ENCODE data around the gene CFAP68. TPM values are rescaled to one million over a fixed set of nuclear protein-coding genes. Genes with fewer than 3 reads are reported as not detected.

CFAP68 gene
- total and polyA plus RNA-seq, 2 of the 13 experiments (the other 11 are each of a cell fraction or from before 2014, with no cell fraction given), result 22.2 to 25.6 TPM

- no TSS peak for BruUV-seq (replicated peaks)
- no peak for FAIRE-seq
- POLR2A ChIA-PET, result no interaction called here
These were observed 51.1 kb downstream of the CFAP68 start for GRCh38 chr11:111930472-111930871.

GRCh38 chr11:111932611-111932950, 53.2 kb downstream of the CFAP68 start:
- ChIA-PET POLR2A (interaction anchor here (4.4 kb wide), 1 partner anchor 14 kb away, joined by 30 read pairs; the partner anchor contains the start of gene C11orf52), CTCF (ENCODE audit: low intra/inter-chr PET ratio, low total read pairs) (interaction anchor here (1.7 kb wide), 1 partner anchor 50 kb away, joined by 10 read pairs; no protein-coding TSS in a partner anchor)
- Histone ChIP-seq H3K27me3 (ENCODE audit: control insufficient read depth in 1 of 2, insufficient read depth in 2 of 2, low read length in 2 of 2) (no peaks in the 10 kb centered on the region), H2AFZ (ENCODE audit: low read length) (no peak overlapping the region), H3K36me3 (replicated peaks in 1 of 2; ENCODE audit: control insufficient read depth in 1 of 2, insufficient read depth in 2 of 2, low read length in 2 of 2) (no peaks in the 10 kb centered on the region), H3K9ac (ENCODE audit: insufficient read depth, low read depth, low read length) (no peak overlapping the region), H3K79me2 (ENCODE audit: insufficient read depth, low read length) (peaks cover 3% of the 10 kb centered on the region), H4K20me1 (ENCODE audit: insufficient read depth, low read length) (no peaks in the 10 kb centered on the region), H3K4me2 (ENCODE audit: low read depth, low read length) (no peak overlapping the region), H3K9me3 (ENCODE audit: low read length) (no peaks in the 10 kb centered on the region), H3K27ac (ENCODE audit: extremely low read length, insufficient read depth, low read length) (no peak overlapping the region), H3K4me1 (ENCODE audit: insufficient read depth, low read length) (peaks cover 52% of the 10 kb centered on the region), H3K4me3 (replicated peaks in 1 of 3; ENCODE audit: insufficient read depth in 1 of 3, low read depth in 2 of 3, low read length in 3 of 3) (no peak overlapping the region)
- ATAC-seq (no peak), FAIRE-seq (no peak), DNase-seq (ENCODE audit: low spot score) (no peak)
- intact Hi-C loops (cut with micrococcal nuclease; ENCODE audit: unreplicated experiment) (loop anchor here (5.0 to 10.0 kb wide), 2 partner anchors 92 to 140 kb away; partner anchors contain the start of genes DLAT, NKAPD1 and PIH1D2), in situ Hi-C loops (cut with HindIII; ENCODE audit: extremely low pct_ligation_motif_present, low pct_unique_long_range_greater_than_20kb) (no loop called here)
- no TSS peak for BruUV-seq (replicated peaks)
- 92% methylated on average over 2 of the region's 2 CpGs for WGBS (ENCODE audit: low lambda C conversion rate)
- TF ChIP-seq ZNF639 (CRISPR knock-in tag; conservative IDR thresholded peaks at IDR 0.05) (no peak), SCMH1 (CRISPR knock-in tag; IDR thresholded peaks at IDR 0.05; ENCODE audit: borderline replicate concordance) (no peak), NKX3-1 (CRISPR knock-in tag; IDR thresholded peaks at IDR 0.05) (no peak), ZNF296 (CRISPR knock-in tag; conservative IDR thresholded peaks at IDR 0.05) (no peak), KLF13 (CRISPR knock-in tag; IDR thresholded peaks at IDR 0.05) (no peak)
- TF ChIP-seq, protein P1, sequence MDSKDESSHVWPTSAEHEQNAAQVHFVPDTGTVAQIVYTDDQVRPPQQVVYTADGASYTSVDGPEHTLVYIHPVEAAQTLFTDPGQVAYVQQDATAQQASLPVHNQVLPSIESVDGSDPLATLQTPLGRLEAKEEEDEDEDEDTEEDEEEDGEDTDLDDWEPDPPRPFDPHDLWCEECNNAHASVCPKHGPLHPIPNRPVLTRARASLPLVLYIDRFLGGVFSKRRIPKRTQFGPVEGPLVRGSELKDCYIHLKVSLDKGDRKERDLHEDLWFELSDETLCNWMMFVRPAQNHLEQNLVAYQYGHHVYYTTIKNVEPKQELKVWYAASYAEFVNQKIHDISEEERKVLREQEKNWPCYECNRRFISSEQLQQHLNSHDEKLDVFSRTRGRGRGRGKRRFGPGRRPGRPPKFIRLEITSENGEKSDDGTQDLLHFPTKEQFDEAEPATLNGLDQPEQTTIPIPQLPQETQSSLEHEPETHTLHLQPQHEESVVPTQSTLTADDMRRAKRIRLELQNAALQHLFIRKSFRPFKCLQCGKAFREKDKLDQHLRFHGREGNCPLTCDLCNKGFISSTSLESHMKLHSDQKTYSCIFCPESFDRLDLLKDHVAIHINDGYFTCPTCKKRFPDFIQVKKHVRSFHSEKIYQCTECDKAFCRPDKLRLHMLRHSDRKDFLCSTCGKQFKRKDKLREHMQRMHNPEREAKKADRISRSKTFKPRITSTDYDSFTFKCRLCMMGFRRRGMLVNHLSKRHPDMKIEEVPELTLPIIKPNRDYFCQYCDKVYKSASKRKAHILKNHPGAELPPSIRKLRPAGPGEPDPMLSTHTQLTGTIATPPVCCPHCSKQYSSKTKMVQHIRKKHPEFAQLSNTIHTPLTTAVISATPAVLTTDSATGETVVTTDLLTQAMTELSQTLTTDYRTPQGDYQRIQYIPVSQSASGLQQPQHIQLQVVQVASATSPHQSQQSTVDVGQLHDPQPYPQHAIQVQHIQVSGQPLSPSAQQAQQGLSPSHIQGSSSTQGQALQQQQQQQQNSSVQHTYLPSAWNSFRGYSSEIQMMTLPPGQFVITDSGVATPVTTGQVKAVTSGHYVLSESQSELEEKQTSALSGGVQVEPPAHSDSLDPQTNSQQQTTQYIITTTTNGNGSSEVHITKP (CRISPR knock-in tag; IDR thresholded peaks at IDR 0.05; ENCODE audit: low read depth), result no peak
- TF ChIP-seq, protein P2, sequence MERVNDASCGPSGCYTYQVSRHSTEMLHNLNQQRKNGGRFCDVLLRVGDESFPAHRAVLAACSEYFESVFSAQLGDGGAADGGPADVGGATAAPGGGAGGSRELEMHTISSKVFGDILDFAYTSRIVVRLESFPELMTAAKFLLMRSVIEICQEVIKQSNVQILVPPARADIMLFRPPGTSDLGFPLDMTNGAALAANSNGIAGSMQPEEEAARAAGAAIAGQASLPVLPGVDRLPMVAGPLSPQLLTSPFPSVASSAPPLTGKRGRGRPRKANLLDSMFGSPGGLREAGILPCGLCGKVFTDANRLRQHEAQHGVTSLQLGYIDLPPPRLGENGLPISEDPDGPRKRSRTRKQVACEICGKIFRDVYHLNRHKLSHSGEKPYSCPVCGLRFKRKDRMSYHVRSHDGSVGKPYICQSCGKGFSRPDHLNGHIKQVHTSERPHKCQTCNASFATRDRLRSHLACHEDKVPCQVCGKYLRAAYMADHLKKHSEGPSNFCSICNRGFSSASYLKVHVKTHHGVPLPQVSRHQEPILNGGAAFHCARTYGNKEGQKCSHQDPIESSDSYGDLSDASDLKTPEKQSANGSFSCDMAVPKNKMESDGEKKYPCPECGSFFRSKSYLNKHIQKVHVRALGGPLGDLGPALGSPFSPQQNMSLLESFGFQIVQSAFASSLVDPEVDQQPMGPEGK (CRISPR knock-in tag; IDR thresholded peaks at IDR 0.05), result no peak
- TF ChIP-seq, protein P3, sequence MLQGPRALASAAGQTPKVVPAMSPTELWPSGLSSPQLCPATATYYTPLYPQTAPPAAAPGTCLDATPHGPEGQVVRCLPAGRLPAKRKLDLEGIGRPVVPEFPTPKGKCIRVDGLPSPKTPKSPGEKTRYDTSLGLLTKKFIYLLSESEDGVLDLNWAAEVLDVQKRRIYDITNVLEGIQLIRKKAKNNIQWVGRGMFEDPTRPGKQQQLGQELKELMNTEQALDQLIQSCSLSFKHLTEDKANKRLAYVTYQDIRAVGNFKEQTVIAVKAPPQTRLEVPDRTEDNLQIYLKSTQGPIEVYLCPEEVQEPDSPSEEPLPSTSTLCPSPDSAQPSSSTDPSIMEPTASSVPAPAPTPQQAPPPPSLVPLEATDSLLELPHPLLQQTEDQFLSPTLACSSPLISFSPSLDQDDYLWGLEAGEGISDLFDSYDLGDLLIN (CRISPR knock-in tag; IDR thresholded peaks at IDR 0.05; ENCODE audit: borderline replicate concordance), result no peak

More at GRCh38 chr11:111930472-111930871, 51.1 kb downstream of the CFAP68 start:
- Histone ChIP-seq H3K4me1 (ENCODE audit: insufficient read depth, low read length) (peaks cover 58% of the 10 kb centered on the region), H4K20me1 (ENCODE audit: insufficient read depth, low read length) (no peaks in the 10 kb centered on the region), H3K4me2 (ENCODE audit: low read depth, low read length) (no peak overlapping the region), H3K9me3 (ENCODE audit: low read length) (no peaks in the 10 kb centered on the region), H3K9ac (ENCODE audit: insufficient read depth, low read depth, low read length) (no peak overlapping the region), H3K27ac (ENCODE audit: extremely low read length, insufficient read depth, low read length) (no peak overlapping the region), H3K36me3 (replicated peaks in 1 of 2; ENCODE audit: control insufficient read depth in 1 of 2, insufficient read depth in 2 of 2, low read length in 2 of 2) (no peaks in the 10 kb centered on the region), H3K27me3 (ENCODE audit: control insufficient read depth in 1 of 2, insufficient read depth in 2 of 2, low read length in 2 of 2) (no peaks in the 10 kb centered on the region), H3K4me3 (replicated peaks in 1 of 3; ENCODE audit: insufficient read depth in 1 of 3, low read depth in 2 of 3, low read length in 3 of 3) (no peak overlapping the region), H3K79me2 (ENCODE audit: insufficient read depth, low read length) (no peaks in the 10 kb centered on the region), H2AFZ (ENCODE audit: low read length) (no peak overlapping the region)
- in situ Hi-C loops (cut with HindIII; ENCODE audit: extremely low pct_ligation_motif_present, low pct_unique_long_range_greater_than_20kb) (no loop called here), intact Hi-C loops (cut with micrococcal nuclease; ENCODE audit: unreplicated experiment) (loop anchor here (5.0 to 10.0 kb wide), 2 partner anchors 94 to 142 kb away; partner anchors contain the start of genes DLAT, NKAPD1 and PIH1D2)
- DNase-seq (ENCODE audit: low spot score) (no peak), ATAC-seq (no peak)
- no peak for TF ChIP-seq ZKSCAN5 (CRISPR knock-in tag; IDR thresholded peaks at IDR 0.05)
- CTCF ChIA-PET (ENCODE audit: low intra/inter-chr PET ratio, low total read pairs), result no interaction called here
- 57% methylated on average over 4 of the region's 4 CpGs for whole genome bisulfite sequencing (ENCODE audit: low lambda C conversion rate)
